Vagina (tissue), 2 donors: Measurements from ENCODE around the gene CREB5. TPM values are rescaled to one million over a fixed set of nuclear protein-coding genes. Genes with fewer than 3 reads are reported as not detected.

Source experiments
- DNase-seq, 2 donors: peaks; one replicate each; pipeline ENCODE4 v3.0.0-alpha.2; 2017; ENCODE audit errors: extremely low spot score in 2 of 2
- H3K27ac ChIP-seq: fragments of 200-600 bp; sonication (generic); one replicate; pipeline ENCODE4 v1.5.1; 2019
- H3K27me3 ChIP-seq: fragments of 200-600 bp; sonication (generic); one replicate; pipeline ENCODE4 v1.5.1; 2019
- H3K36me3 ChIP-seq, 2 donors: fragments of 200-600 bp; sonication (generic); one replicate each; pipeline ENCODE4 v1.5.1; 2017 to 2019
- H3K4me1 ChIP-seq: fragments of 200-600 bp; sonication (generic); one replicate; pipeline ENCODE4 v1.5.1; 2019
- H3K4me3 ChIP-seq, 2 donors: fragments of 200-600 bp; sonication (generic); 1 replicate in 1 of 2; 2 replicates in 1 of 2; pipeline ENCODE4 v1.5.1; 2016 to 2019
- H3K9me3 ChIP-seq: fragments of 200-600 bp; sonication (generic); one replicate; pipeline ENCODE4 v1.5.1; 2019
- POLR2A ChIP-seq, 2 donors: fragments of 450-650 bp; IDR thresholded peaks; one replicate each; pipeline ENCODE4 v1.6.1; 2017; ENCODE audit warnings: antibody characterized with exemption in 2 of 2, mild to moderate bottlenecking in 2 of 2, moderate library complexity in 2 of 2
- POLR2AphosphoS5 ChIP-seq, 2 donors: sonication (generic); formaldehyde crosslinking; IDR thresholded peaks; one replicate each; pipeline ENCODE4 v1.9.0; 2017; ENCODE audit warnings: antibody characterized with exemption in 2 of 2, mild to moderate bottlenecking in 2 of 2, low read depth in 1 of 2; ENCODE audit not compliant: insufficient read depth in 1 of 2
- intact Hi-C: fragments of 100-400 bp; cut with DNase I; formaldehyde crosslinking; loops from one replicate; pipeline ENCODE4 v1.15.1; 2023
- total RNA-seq: library from RNA; depleted of rRNA; stranded (reverse); fragments of >200 nt; gene quantifications from one replicate; pipeline ENCODE4 v1.2.3, GENCODE V29; 2016
- TF ChIP-seq, protein P1 (sequence below), 3 experiments: fragments of 450-650 bp in 2 of 3; fragments of 200-600 bp in 1 of 3; sonication (generic) in 1 of 3; IDR thresholded peaks; one replicate each; pipeline ENCODE4 v1.5.1; 2017 to 2019; ENCODE audit warnings: antibody characterized with exemption in 3 of 3, mild to moderate bottlenecking in 2 of 3, moderate library complexity in 2 of 3

Gene CREB5
- total RNA-seq, 1 donor from 2014 or later: 23.1 TPM

DNA sequence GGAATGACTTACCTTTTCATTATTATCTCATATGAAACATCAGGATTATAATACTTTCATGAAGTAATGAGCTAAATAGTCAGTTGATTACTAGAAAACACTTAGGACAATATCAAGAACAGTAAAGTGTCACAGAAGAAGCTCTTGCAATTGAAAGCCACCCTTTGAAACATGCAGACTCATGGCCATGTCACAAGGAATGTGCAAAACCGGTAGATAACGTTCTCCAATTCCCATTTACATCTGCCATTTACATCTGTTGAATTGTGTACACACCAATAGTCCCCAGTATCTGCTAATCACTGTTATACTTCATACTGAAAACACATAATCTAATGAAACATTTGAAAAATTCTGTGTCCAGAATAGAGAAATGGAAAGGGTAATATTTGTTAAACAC lies 237.5 kb downstream of the CREB5 start:
- Histone ChIP-seq H3K4me3 (no peak overlapping the region), H3K4me1 (no peaks in the 10 kb centered on the region), H3K27me3 (no peaks in the 10 kb centered on the region), H3K9me3 (no peaks in the 10 kb centered on the region), H3K36me3 (no peaks in the 10 kb centered on the region), H3K27ac (no peak overlapping the region)
- intact Hi-C loops: no loop called here
- DNase-seq: no peak
- TF ChIP-seq POLR2AphosphoS5 (IDR thresholded peaks at IDR 0.05; ENCODE audit: insufficient read depth in 1 of 2, low read depth in 1 of 2): no peak
- TF ChIP-seq POLR2A (IDR thresholded peaks at IDR 0.05): no peak
- TF ChIP-seq, protein P1, sequence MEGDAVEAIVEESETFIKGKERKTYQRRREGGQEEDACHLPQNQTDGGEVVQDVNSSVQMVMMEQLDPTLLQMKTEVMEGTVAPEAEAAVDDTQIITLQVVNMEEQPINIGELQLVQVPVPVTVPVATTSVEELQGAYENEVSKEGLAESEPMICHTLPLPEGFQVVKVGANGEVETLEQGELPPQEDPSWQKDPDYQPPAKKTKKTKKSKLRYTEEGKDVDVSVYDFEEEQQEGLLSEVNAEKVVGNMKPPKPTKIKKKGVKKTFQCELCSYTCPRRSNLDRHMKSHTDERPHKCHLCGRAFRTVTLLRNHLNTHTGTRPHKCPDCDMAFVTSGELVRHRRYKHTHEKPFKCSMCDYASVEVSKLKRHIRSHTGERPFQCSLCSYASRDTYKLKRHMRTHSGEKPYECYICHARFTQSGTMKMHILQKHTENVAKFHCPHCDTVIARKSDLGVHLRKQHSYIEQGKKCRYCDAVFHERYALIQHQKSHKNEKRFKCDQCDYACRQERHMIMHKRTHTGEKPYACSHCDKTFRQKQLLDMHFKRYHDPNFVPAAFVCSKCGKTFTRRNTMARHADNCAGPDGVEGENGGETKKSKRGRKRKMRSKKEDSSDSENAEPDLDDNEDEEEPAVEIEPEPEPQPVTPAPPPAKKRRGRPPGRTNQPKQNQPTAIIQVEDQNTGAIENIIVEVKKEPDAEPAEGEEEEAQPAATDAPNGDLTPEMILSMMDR (IDR thresholded peaks at IDR 0.05): no peak

DNA sequence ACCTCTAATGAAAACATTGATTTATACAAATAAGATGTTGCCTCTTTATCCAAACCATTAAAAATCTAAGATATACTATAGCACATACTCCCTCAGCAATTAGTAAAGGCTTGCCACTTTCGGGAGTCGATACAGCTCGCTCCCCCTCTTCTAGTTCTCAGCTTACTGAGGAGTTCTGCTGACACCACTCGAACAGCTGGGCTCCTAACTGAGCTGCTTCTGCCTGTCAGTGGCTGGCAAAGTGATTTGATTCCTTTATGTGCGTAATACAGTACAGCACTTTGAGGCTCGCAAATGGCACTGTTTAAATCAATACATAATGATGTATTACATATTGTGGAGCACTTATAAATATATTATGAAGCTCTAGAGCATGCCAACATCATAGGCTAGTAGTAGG lies 241.8 kb downstream of the CREB5 start:
- Histone ChIP-seq H3K9me3 (no peaks in the 10 kb centered on the region), H3K4me3 (no peak overlapping the region), H3K36me3 (no peaks in the 10 kb centered on the region), H3K27ac (no peak overlapping the region), H3K4me1 (no peaks in the 10 kb centered on the region), H3K27me3 (no peaks in the 10 kb centered on the region)
- TF ChIP-seq POLR2AphosphoS5 (IDR thresholded peaks at IDR 0.05; ENCODE audit: insufficient read depth in 1 of 2, low read depth in 1 of 2): no peak
- TF ChIP-seq, protein P1 (IDR thresholded peaks at IDR 0.05): no peak
- no peak for TF ChIP-seq POLR2A (IDR thresholded peaks at IDR 0.05)
- no peak for DNase-seq
- intact Hi-C loops: no loop called here

DNA sequence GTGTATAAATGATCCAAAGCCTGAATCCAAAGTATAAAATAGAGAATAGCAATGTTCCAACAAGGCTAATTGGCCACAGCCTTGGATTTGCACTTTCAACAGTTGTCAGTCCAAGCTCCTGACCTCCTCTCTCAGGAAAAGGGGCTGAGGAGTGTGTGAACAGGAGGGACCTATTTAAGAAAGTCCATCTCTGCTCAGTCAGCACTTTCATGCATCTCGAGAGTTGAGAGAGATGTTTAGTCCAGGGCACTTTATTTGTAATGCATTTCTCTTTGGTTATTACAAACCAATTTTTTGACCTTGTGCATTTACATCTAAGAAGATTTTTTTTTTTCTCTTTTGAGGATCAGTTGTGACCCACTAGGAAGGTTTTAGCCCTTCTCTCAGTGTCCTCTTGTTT lies 244.2 kb downstream of the CREB5 start:
- H3K4me1 ChIP-seq: no peaks in the 10 kb centered on the region
- no peak overlapping the region for H3K27ac ChIP-seq
- intact Hi-C loops: no loop called here
- DNase-seq: no peak
- H3K36me3 ChIP-seq: no peaks in the 10 kb centered on the region
- TF ChIP-seq POLR2AphosphoS5 (IDR thresholded peaks at IDR 0.05; ENCODE audit: insufficient read depth in 1 of 2, low read depth in 1 of 2) (no peak), POLR2A (IDR thresholded peaks at IDR 0.05) (no peak)
- TF ChIP-seq, protein P1 (IDR thresholded peaks at IDR 0.05): no peak
- no peaks in the 10 kb centered on the region for H3K9me3 ChIP-seq
- H3K27me3 ChIP-seq: no peaks in the 10 kb centered on the region
- H3K4me3 ChIP-seq: no peak overlapping the region

DNA sequence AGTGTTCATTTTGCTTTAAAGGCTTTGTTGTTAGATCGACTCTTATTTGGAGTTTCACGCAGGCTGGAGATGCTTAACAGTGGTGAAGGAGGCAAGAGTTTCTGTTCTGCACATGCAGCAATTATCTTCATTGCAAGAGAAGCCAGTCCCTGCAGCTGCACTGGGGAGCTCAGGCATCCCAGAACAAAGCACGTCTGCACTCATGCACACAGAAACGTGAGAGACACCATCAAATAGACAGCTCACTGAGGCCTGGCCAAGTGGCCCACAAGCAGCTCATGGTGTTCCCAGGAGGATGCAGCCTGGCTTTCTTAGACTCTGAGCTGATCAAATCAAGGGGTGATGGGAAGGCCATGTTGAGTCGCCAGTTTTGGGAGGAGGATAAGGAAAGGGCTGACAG lies 246.1 kb downstream of the CREB5 start:
- H3K4me1 ChIP-seq: no peaks in the 10 kb centered on the region
- no peaks in the 10 kb centered on the region for H3K36me3 ChIP-seq
- intact Hi-C loops: no loop called here
- TF ChIP-seq POLR2AphosphoS5 (IDR thresholded peaks at IDR 0.05; ENCODE audit: insufficient read depth in 1 of 2, low read depth in 1 of 2) (no peak), POLR2A (IDR thresholded peaks at IDR 0.05) (no peak)
- TF ChIP-seq, protein P1 (IDR thresholded peaks at IDR 0.05): no peak
- no peak for DNase-seq
- no peaks in the 10 kb centered on the region for H3K27me3 ChIP-seq
- no peak overlapping the region for H3K4me3 ChIP-seq
- no peaks in the 10 kb centered on the region for H3K9me3 ChIP-seq
- H3K27ac ChIP-seq: no peak overlapping the region

DNA sequence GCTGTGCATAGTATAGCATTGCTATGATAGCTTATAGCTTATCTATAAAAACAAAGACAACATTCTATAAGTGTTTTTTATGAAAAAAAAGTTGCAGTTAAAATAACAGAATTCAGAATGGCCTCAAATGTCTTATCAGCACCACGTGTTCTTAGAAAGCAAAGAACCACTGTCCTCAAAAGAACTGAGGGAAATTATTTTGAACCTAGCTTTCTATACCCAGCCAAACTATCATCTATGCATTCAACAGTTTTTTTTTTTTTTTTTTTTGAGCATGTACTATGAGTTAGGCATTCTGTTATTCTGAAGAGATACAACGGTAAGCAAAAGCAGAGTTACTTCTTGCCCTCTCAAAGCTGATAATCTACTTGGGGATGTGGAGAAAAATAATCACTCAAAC lies 247.8 kb downstream of the CREB5 start:
- no peaks in the 10 kb centered on the region for H3K4me1 ChIP-seq
- H3K27me3 ChIP-seq: no peaks in the 10 kb centered on the region
- no peak for TF ChIP-seq POLR2AphosphoS5 (IDR thresholded peaks at IDR 0.05; ENCODE audit: insufficient read depth in 1 of 2, low read depth in 1 of 2)
- TF ChIP-seq, protein P1 (IDR thresholded peaks at IDR 0.05): no peak
- no peak for TF ChIP-seq POLR2A (IDR thresholded peaks at IDR 0.05)
- no peak for DNase-seq
- no peak overlapping the region for H3K27ac ChIP-seq
- H3K9me3 ChIP-seq: no peaks in the 10 kb centered on the region
- H3K4me3 ChIP-seq: no peak overlapping the region
- intact Hi-C loops: no loop called here
- no peaks in the 10 kb centered on the region for H3K36me3 ChIP-seq
